PC-3 (cell line): ENCODE results near the gene LHFPL3. TPM values are rescaled to one million over a fixed set of nuclear protein-coding genes. Genes with fewer than 3 reads are reported as not detected.

Experiments
- ATAC-seq: fragments of 200-7000 bp; cut with Tn5 transposase; 2 replicates; pipeline ENCODE4 v1.9.1; 2020; ENCODE audit warnings: mild to moderate bottlenecking, moderate library complexity
- BruUV-seq: library from RNA; stranded (reverse); fragments of 400-500 nt; replicated peaks from 2 replicates; lab custom pipeline; 2021; lab: Mats Ljungman, UMichigan
- CTCF ChIA-PET: fragments of 300-600 bp; sonication (Branson Sonifier 250); formaldehyde crosslinking; loops from one replicate; lab custom pipeline; 2022; ENCODE audit warnings: antibody characterized with exemption; lab: Charles Lee
- POLR2A ChIA-PET: fragments of 300-600 bp; sonication (Branson Sonifier 250); formaldehyde crosslinking; loops from one replicate; lab custom pipeline; 2022; ENCODE audit warnings: antibody characterized with exemption; ENCODE audit not compliant: unreplicated experiment; lab: Charles Lee
- DNase-seq: peaks from one replicate; pipeline ENCODE4 v3.0.0-alpha.2; 2015
- H2AFZ ChIP-seq: fragments of 300-600 bp; sonication (generic); 2 replicates; pipeline ENCODE4 v1.6.0; 2016; ENCODE audit warnings: antibody characterized with exemption, low read length
- H3F3A ChIP-seq: fragments of 300-600 bp; sonication (generic); one replicate; pipeline ENCODE4 v1.6.0; 2017; ENCODE audit warnings: antibody characterized with exemption, low read length, control low read depth, mild to moderate bottlenecking; ENCODE audit not compliant: unreplicated experiment
- H3K27ac ChIP-seq: fragments of 300-600 bp; sonication (generic); 2 replicates; pipeline ENCODE4 v1.5.1; 2016; ENCODE audit warnings: mild to moderate bottlenecking, low read length
- H3K27me3 ChIP-seq: fragments of 300-600 bp; sonication (generic); 2 replicates; pipeline ENCODE4 v1.6.1; 2016; ENCODE audit warnings: low read length, mixed read lengths
- H3K36me3 ChIP-seq: fragments of 300-600 bp; sonication (generic); 2 replicates; pipeline ENCODE4 v1.6.1; 2016; ENCODE audit warnings: low read depth, mixed run types, low read length, mixed read lengths
- H3K4me1 ChIP-seq: fragments of 300-600 bp; sonication (generic); 2 replicates; pipeline ENCODE4 v1.5.1; 2016; ENCODE audit warnings: low read length; ENCODE audit not compliant: insufficient read depth
- H3K4me2 ChIP-seq: fragments of 300-600 bp; sonication (generic); 2 replicates; pipeline ENCODE4 v1.6.0; 2016; ENCODE audit warnings: low read length
- H3K4me3 ChIP-seq: fragments of 300-600 bp; sonication (generic); 2 replicates; pipeline ENCODE4 v1.5.1; 2016; ENCODE audit warnings: mild to moderate bottlenecking, low read length, mixed read lengths
- H3K79me2 ChIP-seq: fragments of 300-600 bp; sonication (generic); 2 replicates; pipeline ENCODE4 v1.6.1; 2017; ENCODE audit warnings: low read length, mixed read lengths
- H3K9ac ChIP-seq: fragments of 300-600 bp; sonication (generic); 2 replicates; pipeline ENCODE4 v1.6.0; 2016; ENCODE audit warnings: mild to moderate bottlenecking, low read length
- H3K9me2 ChIP-seq: fragments of 300-600 bp; sonication (generic); replicated peaks from 2 replicates; pipeline ENCODE4 v1.6.1; 2016; ENCODE audit warnings: mixed run types, low read length, mixed read lengths
- H3K9me3 ChIP-seq: fragments of 300-600 bp; sonication (generic); 2 replicates; pipeline ENCODE4 v1.6.1; 2016; ENCODE audit warnings: low read length, mixed read lengths
- H4K20me1 ChIP-seq: fragments of 300-600 bp; sonication (generic); 2 replicates; pipeline ENCODE4 v1.6.1; 2016; ENCODE audit warnings: low read length, mixed read lengths
- EZH2 ChIP-seq: fragments of 300-600 bp; sonication (generic); IDR thresholded peaks from one replicate; pipeline ENCODE4 v1.6.1; 2017; ENCODE audit warnings: antibody characterized with exemption, mild to moderate bottlenecking, low read length; ENCODE audit not compliant: unreplicated experiment
- EZH2phosphoT487 ChIP-seq: fragments of 300-600 bp; sonication (generic); IDR thresholded peaks from 2 replicates; pipeline ENCODE4 v1.6.1; 2018; ENCODE audit warnings: mild to moderate bottlenecking, antibody characterized with exemption, low read length, borderline replicate concordance
- intact Hi-C: fragments of 100-400 bp; cut with micrococcal nuclease; formaldehyde crosslinking; loops from 2 replicates; pipeline ENCODE4 v1.9.0; 2023
- total RNA-seq: library from RNA; depleted of rRNA; stranded (reverse); fragments of >200 nt; gene quantifications from 2 replicates; pipeline ENCODE4 v1.2.3, GENCODE V29; 2014
- TF ChIP-seq, protein P1 (sequence below): fragments of 300-600 bp; sonication (generic); conservative IDR thresholded peaks from 2 replicates; pipeline ENCODE4 v1.5.1; 2017; ENCODE audit warnings: antibody characterized with exemption, low read depth, mild to moderate bottlenecking, low read length

The LHFPL3 gene
- total RNA-seq, 1 experiment from 2014 or later = not detected

- H3K9me3 ChIP-seq = no peaks in the 10 kb centered on the region
- CTCF ChIA-PET = no interaction called here
- no peaks in the 10 kb centered on the region for H3F3A ChIP-seq
Measured at GRCh38 chr7:104767113-104767512, 438.7 kb downstream of the LHFPL3 start.

GRCh38 chr7:104767826-104768536 is 439.6 kb downstream of the LHFPL3 start:
- ATAC-seq = no peak
- Histone ChIP-seq H3K9me2 (no peaks in the 10 kb centered on the region), H3K9me3 (no peaks in the 10 kb centered on the region), H3K9ac (no peak overlapping the region), H3K4me3 (no peak overlapping the region), H3K27me3 (peaks cover 58% of the 10 kb centered on the region), H3K27ac (no peak overlapping the region), H3K4me1 (no peaks in the 10 kb centered on the region), H4K20me1 (no peaks in the 10 kb centered on the region), H2AFZ (no peak overlapping the region), H3K36me3 (no peaks in the 10 kb centered on the region), H3F3A (no peaks in the 10 kb centered on the region), H3K79me2 (no peaks in the 10 kb centered on the region), H3K4me2 (no peak overlapping the region)
- no peak for TF ChIP-seq EZH2phosphoT487
- no peak for TF ChIP-seq EZH2
- TF ChIP-seq, protein P1, sequence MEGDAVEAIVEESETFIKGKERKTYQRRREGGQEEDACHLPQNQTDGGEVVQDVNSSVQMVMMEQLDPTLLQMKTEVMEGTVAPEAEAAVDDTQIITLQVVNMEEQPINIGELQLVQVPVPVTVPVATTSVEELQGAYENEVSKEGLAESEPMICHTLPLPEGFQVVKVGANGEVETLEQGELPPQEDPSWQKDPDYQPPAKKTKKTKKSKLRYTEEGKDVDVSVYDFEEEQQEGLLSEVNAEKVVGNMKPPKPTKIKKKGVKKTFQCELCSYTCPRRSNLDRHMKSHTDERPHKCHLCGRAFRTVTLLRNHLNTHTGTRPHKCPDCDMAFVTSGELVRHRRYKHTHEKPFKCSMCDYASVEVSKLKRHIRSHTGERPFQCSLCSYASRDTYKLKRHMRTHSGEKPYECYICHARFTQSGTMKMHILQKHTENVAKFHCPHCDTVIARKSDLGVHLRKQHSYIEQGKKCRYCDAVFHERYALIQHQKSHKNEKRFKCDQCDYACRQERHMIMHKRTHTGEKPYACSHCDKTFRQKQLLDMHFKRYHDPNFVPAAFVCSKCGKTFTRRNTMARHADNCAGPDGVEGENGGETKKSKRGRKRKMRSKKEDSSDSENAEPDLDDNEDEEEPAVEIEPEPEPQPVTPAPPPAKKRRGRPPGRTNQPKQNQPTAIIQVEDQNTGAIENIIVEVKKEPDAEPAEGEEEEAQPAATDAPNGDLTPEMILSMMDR = no peak
- no TSS peak for BruUV-seq
- CTCF ChIA-PET = no interaction called here
- POLR2A ChIA-PET = no interaction called here
- intact Hi-C loops = no loop called here
- DNase-seq = no peak

More at GRCh38 chr7:104767113-104767512, 438.7 kb downstream of the LHFPL3 start:
- no peak overlapping the region for H3K27ac ChIP-seq
- intact Hi-C loops = no loop called here
- BruUV-seq = no TSS peak
- POLR2A ChIA-PET = no interaction called here
- H3K4me3 ChIP-seq = no peak overlapping the region
- H3K9ac ChIP-seq = no peak overlapping the region
- H3K9me2 ChIP-seq = no peaks in the 10 kb centered on the region
- no peaks in the 10 kb centered on the region for H3K4me1 ChIP-seq
- no peaks in the 10 kb centered on the region for H3K36me3 ChIP-seq
- no peak for TF ChIP-seq EZH2
- TF ChIP-seq, protein P1 = no peak
- TF ChIP-seq EZH2phosphoT487 = no peak
- no peak overlapping the region for H3K4me2 ChIP-seq
- peaks cover 66% of the 10 kb centered on the region for H3K27me3 ChIP-seq
- ATAC-seq = no peak
- DNase-seq = no peak
- H3K79me2 ChIP-seq = no peaks in the 10 kb centered on the region
- H2AFZ ChIP-seq = no peak overlapping the region
- no peaks in the 10 kb centered on the region for H4K20me1 ChIP-seq
